ENCODE data around the gene ARHGAP44.

ARHGAP44 gene

DNA sequence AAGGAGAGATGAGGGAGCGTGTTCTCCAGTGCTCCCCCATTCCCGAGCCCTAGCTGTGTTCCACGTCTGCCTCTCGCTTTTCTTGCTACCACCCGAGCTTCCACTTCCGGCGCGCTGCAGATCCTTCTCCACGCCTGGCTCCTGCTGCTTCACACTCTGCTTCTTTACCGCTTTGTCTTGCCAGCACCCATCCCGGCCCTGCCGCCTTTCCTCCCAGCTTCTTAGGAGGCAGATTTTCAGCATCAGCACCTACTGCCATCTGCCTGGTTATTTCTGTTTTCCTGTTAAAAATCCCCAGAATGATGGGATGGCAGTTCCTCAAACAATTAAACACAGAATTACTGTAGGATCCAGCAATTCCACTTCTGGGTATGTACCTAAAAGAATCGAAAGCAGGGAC lies 163.9 kb downstream of the ARHGAP44 start:
- H3K4me1 ChIP-seq (ENCODE audit: insufficient read depth, low read length, poor library complexity, severe bottlenecking) = no peaks in the 10 kb centered on the region
- no peaks in the 10 kb centered on the region for H3K36me3 ChIP-seq (ENCODE audit: insufficient read depth, low read length)
- H3F3A ChIP-seq (ENCODE audit: low read depth) = no peaks in the 10 kb centered on the region
- TF ChIP-seq EZH2phosphoT487 (IDR thresholded peaks at IDR 0.05; ENCODE audit: borderline replicate concordance) = no peak
- TF ChIP-seq, protein P1, sequence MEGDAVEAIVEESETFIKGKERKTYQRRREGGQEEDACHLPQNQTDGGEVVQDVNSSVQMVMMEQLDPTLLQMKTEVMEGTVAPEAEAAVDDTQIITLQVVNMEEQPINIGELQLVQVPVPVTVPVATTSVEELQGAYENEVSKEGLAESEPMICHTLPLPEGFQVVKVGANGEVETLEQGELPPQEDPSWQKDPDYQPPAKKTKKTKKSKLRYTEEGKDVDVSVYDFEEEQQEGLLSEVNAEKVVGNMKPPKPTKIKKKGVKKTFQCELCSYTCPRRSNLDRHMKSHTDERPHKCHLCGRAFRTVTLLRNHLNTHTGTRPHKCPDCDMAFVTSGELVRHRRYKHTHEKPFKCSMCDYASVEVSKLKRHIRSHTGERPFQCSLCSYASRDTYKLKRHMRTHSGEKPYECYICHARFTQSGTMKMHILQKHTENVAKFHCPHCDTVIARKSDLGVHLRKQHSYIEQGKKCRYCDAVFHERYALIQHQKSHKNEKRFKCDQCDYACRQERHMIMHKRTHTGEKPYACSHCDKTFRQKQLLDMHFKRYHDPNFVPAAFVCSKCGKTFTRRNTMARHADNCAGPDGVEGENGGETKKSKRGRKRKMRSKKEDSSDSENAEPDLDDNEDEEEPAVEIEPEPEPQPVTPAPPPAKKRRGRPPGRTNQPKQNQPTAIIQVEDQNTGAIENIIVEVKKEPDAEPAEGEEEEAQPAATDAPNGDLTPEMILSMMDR (conservative IDR thresholded peaks at IDR 0.05; ENCODE audit: low read length) = no peak
- no peaks in the 10 kb centered on the region for H3K79me2 ChIP-seq (ENCODE audit: insufficient read depth, low read length)
- peaks cover 2% of the 10 kb centered on the region; the same call in 1 of the 2 replicates for H3K9me3 ChIP-seq (ENCODE audit: insufficient read depth, low read depth, low read length)
- H4K20me1 ChIP-seq (ENCODE audit: insufficient read depth, low read length, poor library complexity, severe bottlenecking) = no peaks in the 10 kb centered on the region
- H3K27me3 ChIP-seq (ENCODE audit: insufficient read depth, low read length, poor library complexity, severe bottlenecking) = no peaks in the 10 kb centered on the region
- H2AFZ ChIP-seq (ENCODE audit: low read length) = no peak overlapping the region
- H3K9ac ChIP-seq (ENCODE audit: low read depth, low read length, poor library complexity, severe bottlenecking) = no peak overlapping the region
- H3K4me2 ChIP-seq (ENCODE audit: low read depth, low read length, poor library complexity, severe bottlenecking) = no peak overlapping the region
- H3K4me3 ChIP-seq (ENCODE audit: low read length, poor library complexity, severe bottlenecking) = no peak overlapping the region
- no peaks in the 10 kb centered on the region for H3K9me2 ChIP-seq (replicated peaks; ENCODE audit: low read depth, low read length)

GRCh38 chr17:12955521-12955920 lies 166.2 kb downstream of the ARHGAP44 start:
- TF ChIP-seq, protein P1 (conservative IDR thresholded peaks at IDR 0.05; ENCODE audit: low read length) = no peak
- no peak for TF ChIP-seq EZH2phosphoT487 (IDR thresholded peaks at IDR 0.05; ENCODE audit: borderline replicate concordance)
- no peaks in the 10 kb centered on the region for H3K4me1 ChIP-seq (ENCODE audit: insufficient read depth, low read length, poor library complexity, severe bottlenecking)
- no peaks in the 10 kb centered on the region for H3K36me3 ChIP-seq (ENCODE audit: insufficient read depth, low read length)
- peaks cover 2% of the 10 kb centered on the region; the same call in 1 of the 2 replicates for H3K9me3 ChIP-seq (ENCODE audit: insufficient read depth, low read depth, low read length)
- no peaks in the 10 kb centered on the region for H3K9me2 ChIP-seq (replicated peaks; ENCODE audit: low read depth, low read length)
- no peak overlapping the region for H2AFZ ChIP-seq (ENCODE audit: low read length)
- no peak overlapping the region for H3K9ac ChIP-seq (ENCODE audit: low read depth, low read length, poor library complexity, severe bottlenecking)
- H3F3A ChIP-seq (ENCODE audit: low read depth) = no peaks in the 10 kb centered on the region
- no peak overlapping the region for H3K4me3 ChIP-seq (ENCODE audit: low read length, poor library complexity, severe bottlenecking)
- no peaks in the 10 kb centered on the region for H3K79me2 ChIP-seq (ENCODE audit: insufficient read depth, low read length)
- H3K4me2 ChIP-seq (ENCODE audit: low read depth, low read length, poor library complexity, severe bottlenecking) = no peak overlapping the region
- no peaks in the 10 kb centered on the region for H3K27me3 ChIP-seq (ENCODE audit: insufficient read depth, low read length, poor library complexity, severe bottlenecking)
- H4K20me1 ChIP-seq (ENCODE audit: insufficient read depth, low read length, poor library complexity, severe bottlenecking) = no peaks in the 10 kb centered on the region

DNA sequence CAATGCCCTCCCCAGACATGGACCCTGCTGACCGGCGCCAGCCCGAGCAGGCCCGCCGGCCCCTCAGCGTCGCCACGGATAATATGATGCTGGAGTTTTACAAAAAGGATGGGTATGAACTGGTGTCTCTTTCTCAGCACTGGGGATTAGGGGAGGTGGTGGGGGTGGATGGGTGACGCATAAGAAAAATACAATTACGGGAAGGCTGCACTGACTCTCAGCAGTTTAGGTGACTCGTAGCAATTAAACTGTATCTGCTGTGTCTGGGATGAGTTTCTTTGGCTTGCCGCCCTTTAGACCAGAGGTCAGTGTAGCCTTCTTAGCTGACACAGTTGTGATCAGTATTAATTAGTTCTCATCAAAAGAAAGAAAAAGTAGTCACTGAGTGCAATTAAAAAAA lies 169.5 kb downstream of the ARHGAP44 start:
- H3K4me2 ChIP-seq (ENCODE audit: low read depth, low read length, poor library complexity, severe bottlenecking) = no peak overlapping the region

More for the DNA sequence above, 169.5 kb downstream of the ARHGAP44 start:
- Histone ChIP-seq H3K36me3 (ENCODE audit: insufficient read depth, low read length) (no peaks in the 10 kb centered on the region), H3K9me2 (replicated peaks; ENCODE audit: low read depth, low read length) (no peaks in the 10 kb centered on the region), H3F3A (ENCODE audit: low read depth) (no peaks in the 10 kb centered on the region), H4K20me1 (ENCODE audit: insufficient read depth, low read length, poor library complexity, severe bottlenecking) (no peaks in the 10 kb centered on the region), H3K9me3 (ENCODE audit: insufficient read depth, low read depth, low read length) (peaks cover 2% of the 10 kb centered on the region; the same call in 1 of the 2 replicates), H3K4me1 (ENCODE audit: insufficient read depth, low read length, poor library complexity, severe bottlenecking) (no peaks in the 10 kb centered on the region), H3K9ac (ENCODE audit: low read depth, low read length, poor library complexity, severe bottlenecking) (no peak overlapping the region), H2AFZ (ENCODE audit: low read length) (no peak overlapping the region), H3K79me2 (ENCODE audit: insufficient read depth, low read length) (no peaks in the 10 kb centered on the region), H3K27me3 (ENCODE audit: insufficient read depth, low read length, poor library complexity, severe bottlenecking) (no peaks in the 10 kb centered on the region), H3K4me3 (ENCODE audit: low read length, poor library complexity, severe bottlenecking) (no peak overlapping the region)
- TF ChIP-seq EZH2phosphoT487 (IDR thresholded peaks at IDR 0.05; ENCODE audit: borderline replicate concordance) = no peak
- TF ChIP-seq, protein P1 (conservative IDR thresholded peaks at IDR 0.05; ENCODE audit: low read length) = no peak
